Right ventricle myocardium inferior (tissue), 1 donor: ENCODE results near the gene EFL1. TPM values are rescaled to one million over a fixed set of nuclear protein-coding genes. Genes with fewer than 3 reads are reported as not detected.
A peak's percentile ranks its signal among the peaks of the same experiment; 100 is the strongest.
"Not testable (repeated sequence)": the region's sequence is repeated elsewhere in the genome, so short reads cannot be mapped to it uniquely, and the experiment has no call there.

Experiments
- ATAC-seq: fragments of 200-7000 bp; cut with Tn5 transposase; one replicate; pipeline ENCODE4 v1.9.1; 2020; ENCODE audit warnings: mild to moderate bottlenecking, moderate library complexity
- DNase-seq: peaks from one replicate; pipeline ENCODE4 v3.0.0; 2021; ENCODE audit errors: missing footprints
- intact Hi-C: fragments of 100-400 bp; cut with DNase I; formaldehyde crosslinking; loops from one replicate; pipeline ENCODE4 v1.11.0; 2022
- total RNA-seq: library from RNA; stranded (reverse); fragmentation: NEBNext Ultra II Directional; extraction: Animal tissue kit (Norgen Biotek cat#: 25700); gene quantifications from one replicate; pipeline ENCODE4 v1.2.1, GENCODE V29; 2021
- donor health status: DM: no; HTN: yes; CAD: no; lungs with severe emphysema.

Gene EFL1
- total RNA-seq, 1 donor from 2014 or later, result 16.9 TPM

GRCh38 chr15:82221535-82221934 lies 41.0 kb downstream of the EFL1 start:
- ATAC-seq, DNase-seq, intact Hi-C loops: not testable (repeated sequence)

GRCh38 chr15:82216092-82216491 lies 46.4 kb downstream of the EFL1 start:
- DNase-seq, ATAC-seq, intact Hi-C loops: not testable (repeated sequence)

- ATAC-seq, result not testable (repeated sequence)
These were observed 50.3 kb downstream of the EFL1 start for GRCh38 chr15:82212201-82212600.

GRCh38 chr15:82210066-82210597 lies 52.4 kb downstream of the EFL1 start:
- intact Hi-C loops, DNase-seq: not testable (repeated sequence)
- ATAC-seq, result peak; percentile 64

More at GRCh38 chr15:82212201-82212600, 50.3 kb downstream of the EFL1 start:
- intact Hi-C loops, DNase-seq: not testable (repeated sequence)

- DNase-seq, intact Hi-C loops: not testable (repeated sequence)
- ATAC-seq, result peak; percentile 39
These were observed 58.0 kb downstream of the EFL1 start for GRCh38 chr15:82204575-82204974.

- DNase-seq, result no peak
- ATAC-seq, result peak; percentile 88
- intact Hi-C loops, result loop anchor here (1.0 to 5.0 kb wide), 3 partner anchors 90 to 787 kb away; no protein-coding TSS in a partner anchor
These were observed 64.6 kb downstream of the EFL1 start for GRCh38 chr15:82197733-82198594.

GRCh38 chr15:82196353-82196752 lies 66.2 kb downstream of the EFL1 start:
- DNase-seq, result no peak
- ATAC-seq, result no peak
- intact Hi-C loops, result loop anchor here (5.0 kb wide), 1 partner anchor 714 kb away; no protein-coding TSS in a partner anchor

GRCh38 chr15:82195818-82196217 lies 66.7 kb downstream of the EFL1 start:
- DNase-seq, result peak; percentile 71
- intact Hi-C loops, result loop anchor here (2.0 to 5.0 kb wide), 2 partner anchors 149 to 714 kb away; partner anchors contain the start of gene MEX3B
- peak; percentile 87 for ATAC-seq

- not testable (repeated sequence) for DNase-seq
- peak; percentile 51 for ATAC-seq
- intact Hi-C loops, result loop anchor here (2.0 kb wide), 1 partner anchor 148 kb away; the partner anchor contains the start of gene MEX3B
These were observed 68.0 kb downstream of the EFL1 start for GRCh38 chr15:82194488-82194887.

- ATAC-seq, DNase-seq, intact Hi-C loops: not testable (repeated sequence)
These were observed 69.1 kb downstream of the EFL1 start for GRCh38 chr15:82193435-82193834.

- intact Hi-C loops, DNase-seq, ATAC-seq: not testable (repeated sequence)
These were observed 70.1 kb downstream of the EFL1 start for GRCh38 chr15:82192394-82192793.

GRCh38 chr15:82186719-82187406 lies 75.7 kb downstream of the EFL1 start:
- intact Hi-C loops, result loop anchor here (10.0 kb wide), 1 partner anchor 272 kb away; no protein-coding TSS in a partner anchor
- no peak for ATAC-seq

GRCh38 chr15:82186161-82186560 lies 76.4 kb downstream of the EFL1 start:
- intact Hi-C loops, result loop anchor here (10.0 kb wide), 1 partner anchor 271 kb away; no protein-coding TSS in a partner anchor
- ATAC-seq, result no peak
- no peak for DNase-seq

More at GRCh38 chr15:82186719-82187406, 75.7 kb downstream of the EFL1 start:
- no peak for DNase-seq

GRCh38 chr15:82184776-82185175 lies 77.8 kb downstream of the EFL1 start:
- DNase-seq, result no peak
- intact Hi-C loops, result loop anchor here (10.0 kb wide), 1 partner anchor 270 kb away; no protein-coding TSS in a partner anchor
- ATAC-seq, result no peak

- intact Hi-C loops, result loop anchor here (10.0 kb wide), 1 partner anchor 270 kb away; no protein-coding TSS in a partner anchor
- DNase-seq (no peak), ATAC-seq (no peak)
These were observed 78.2 kb downstream of the EFL1 start for GRCh38 chr15:82184355-82184754.

GRCh38 chr15:82183121-82184031 lies 79.2 kb downstream of the EFL1 start:
- ATAC-seq (peak; percentile 88), DNase-seq (no peak)
- intact Hi-C loops, result loop anchor here (10.0 kb wide), 1 partner anchor 269 kb away; no protein-coding TSS in a partner anchor

- ATAC-seq (no peak), DNase-seq (no peak)
- intact Hi-C loops, result loop anchor here (10.0 kb wide), 1 partner anchor 267 kb away; no protein-coding TSS in a partner anchor
These were observed 81.2 kb downstream of the EFL1 start for GRCh38 chr15:82181371-82181770.

- DNase-seq (no peak), ATAC-seq (no peak)
- intact Hi-C loops, result no loop called here
These were observed 84.5 kb downstream of the EFL1 start for GRCh38 chr15:82178061-82178460.
